HG03196 (cell line): ENCODE data around the gene RABGAP1L.
"Not testable (repeated sequence)": the region's sequence is repeated elsewhere in the genome, so short reads cannot be mapped to it uniquely, and the experiment has no call there.

Experiments
- ATAC-seq: cut with Tn5 transposase; IDR thresholded peaks from one replicate; pipeline ENCODE4 v1.9.1; 2021; ENCODE audit not compliant: unreplicated experiment

Gene RABGAP1L

DNA sequence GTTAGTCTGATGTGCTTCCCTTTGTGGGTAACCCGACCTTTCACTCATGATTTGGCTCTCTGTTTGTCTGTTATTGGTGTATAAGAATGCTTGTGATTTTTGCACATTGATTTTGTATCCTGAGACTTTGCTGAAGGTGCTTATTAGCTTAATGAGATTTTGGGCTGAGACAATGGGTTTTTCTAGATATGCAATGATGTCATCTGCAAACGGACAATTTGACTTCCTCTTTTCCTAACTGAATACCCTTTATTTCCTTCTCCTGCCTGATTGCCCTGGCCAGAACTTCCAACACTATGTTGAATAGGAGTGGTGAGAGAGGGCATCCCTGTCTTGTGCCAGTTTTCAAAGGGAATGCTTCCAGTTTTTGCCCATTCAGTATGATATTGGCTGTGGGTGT, 490.3 kb downstream of the RABGAP1L start:
- not testable (repeated sequence) for ATAC-seq

DNA sequence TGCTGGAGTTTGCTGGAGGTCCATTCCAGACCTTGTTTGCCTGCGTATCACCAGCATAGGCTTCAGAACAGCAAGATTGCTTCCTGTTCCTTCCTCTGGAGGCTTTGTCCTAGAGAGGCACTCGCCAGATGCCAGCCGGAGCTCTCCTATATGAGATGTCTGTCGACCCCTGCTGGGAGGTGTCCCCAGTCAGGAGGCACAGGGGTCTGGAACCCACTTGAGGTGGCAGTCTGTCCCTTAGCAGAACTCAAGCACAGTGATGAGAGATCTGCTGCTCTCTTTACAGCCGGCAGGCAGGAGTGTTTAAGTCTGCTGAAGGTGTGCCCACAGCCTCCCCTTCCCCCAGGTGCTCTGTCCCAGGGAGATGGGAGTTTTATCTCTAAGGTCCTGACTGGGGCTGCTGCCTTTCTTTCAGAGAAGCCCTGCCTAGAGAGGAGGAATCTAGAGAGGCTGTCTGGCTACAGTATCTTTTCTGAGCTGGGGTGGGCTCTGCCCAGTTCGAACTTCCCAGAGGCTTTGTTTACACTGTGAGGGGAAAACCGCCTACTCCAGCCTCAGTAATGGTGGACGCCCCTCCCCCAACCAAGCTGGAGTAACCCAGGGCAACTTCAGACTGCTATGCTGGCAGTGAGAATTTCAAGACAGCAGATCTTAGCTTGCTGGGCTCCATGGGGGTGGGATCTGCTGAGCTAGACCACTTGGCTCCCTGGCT, 493.4 kb downstream of the RABGAP1L start:
- ATAC-seq: no peak

DNA sequence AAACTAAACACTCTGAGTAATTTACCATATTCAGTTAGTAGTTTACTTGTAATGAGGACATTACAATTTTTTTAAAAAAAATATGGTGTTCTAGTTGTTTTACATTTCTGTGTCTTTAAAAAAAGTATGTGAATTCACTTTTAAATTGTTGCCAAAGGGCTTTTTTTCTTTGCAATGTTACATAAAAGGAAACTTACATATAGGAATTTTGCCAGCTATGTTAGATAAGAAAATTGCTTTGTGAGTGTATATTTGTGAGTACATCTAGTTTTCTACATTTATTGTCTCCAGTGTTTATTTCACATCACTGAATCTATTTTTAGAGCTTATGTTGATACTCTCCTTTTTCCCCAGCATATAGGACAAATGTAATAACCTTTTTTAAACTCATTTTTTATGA, 495.2 kb downstream of the RABGAP1L start:
- ATAC-seq: no peak

DNA sequence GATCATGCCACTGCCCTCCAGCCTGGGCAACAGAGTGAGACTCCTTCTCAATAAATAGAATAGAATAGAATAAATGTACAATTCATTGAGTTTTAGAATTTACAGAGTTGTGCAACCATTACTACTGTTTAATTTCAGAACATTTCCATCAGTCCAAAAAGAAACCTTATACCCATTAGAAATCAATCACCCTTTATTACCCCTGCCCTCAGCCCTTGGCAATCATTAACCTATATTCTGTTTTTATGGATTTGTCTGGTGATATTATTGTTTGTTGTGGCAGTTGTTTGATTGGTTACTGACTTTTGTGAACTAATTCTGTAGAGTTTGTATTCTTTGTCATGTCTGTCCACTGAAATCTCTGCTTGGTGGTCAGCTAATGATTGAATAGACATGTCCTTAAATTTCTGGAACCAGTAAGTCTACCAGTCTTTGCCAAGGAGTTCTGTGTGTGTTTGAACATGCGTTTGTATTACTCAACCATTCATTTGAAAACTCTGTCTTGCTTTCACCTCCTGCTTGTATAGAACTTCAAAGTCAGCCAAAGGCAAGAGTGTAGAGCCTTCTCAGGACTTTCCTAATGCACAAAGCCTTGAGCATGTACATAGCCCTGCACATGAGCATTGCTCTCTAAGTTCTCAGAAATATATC, 497.2 kb downstream of the RABGAP1L start:
- no peak for ATAC-seq

DNA sequence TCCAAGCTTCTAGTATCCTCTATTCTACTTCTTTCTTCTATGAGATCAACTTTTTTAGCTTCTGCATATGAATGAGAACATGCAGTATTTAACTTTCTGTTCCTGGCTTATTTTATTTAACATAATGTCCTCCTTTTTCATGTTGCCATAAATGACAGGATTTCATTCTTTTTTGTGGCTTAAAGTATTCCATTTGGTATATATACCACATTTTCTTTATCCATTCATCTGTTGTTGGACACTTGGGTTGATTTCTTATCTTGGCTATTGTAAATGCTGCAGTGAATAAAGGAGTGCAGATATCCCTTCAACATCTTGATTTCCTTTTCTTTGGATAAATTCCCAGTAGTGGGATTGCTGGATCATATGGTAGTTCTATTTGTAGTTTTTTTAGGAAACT, 498.1 kb downstream of the RABGAP1L start:
- ATAC-seq: no peak

DNA sequence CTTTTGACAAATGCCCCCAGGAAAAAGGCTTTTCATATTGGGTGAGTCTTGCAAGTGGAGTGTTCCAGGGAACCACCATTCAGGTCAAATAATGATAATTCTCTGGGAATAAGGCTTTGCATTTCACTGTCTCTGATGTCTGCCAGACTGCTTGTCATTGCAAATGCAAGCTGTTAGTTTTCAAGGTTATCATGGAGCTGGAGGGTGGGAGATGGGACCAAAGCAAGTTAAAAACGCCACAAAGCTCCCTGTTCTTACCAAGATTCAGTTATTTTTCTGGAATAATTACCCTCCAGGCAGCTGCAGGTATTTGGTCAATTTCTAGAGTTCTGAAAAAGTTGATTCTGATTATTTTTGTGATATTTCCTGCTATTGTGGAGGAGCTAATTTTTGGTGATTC, 498.6 kb downstream of the RABGAP1L start:
- no peak for ATAC-seq

DNA sequence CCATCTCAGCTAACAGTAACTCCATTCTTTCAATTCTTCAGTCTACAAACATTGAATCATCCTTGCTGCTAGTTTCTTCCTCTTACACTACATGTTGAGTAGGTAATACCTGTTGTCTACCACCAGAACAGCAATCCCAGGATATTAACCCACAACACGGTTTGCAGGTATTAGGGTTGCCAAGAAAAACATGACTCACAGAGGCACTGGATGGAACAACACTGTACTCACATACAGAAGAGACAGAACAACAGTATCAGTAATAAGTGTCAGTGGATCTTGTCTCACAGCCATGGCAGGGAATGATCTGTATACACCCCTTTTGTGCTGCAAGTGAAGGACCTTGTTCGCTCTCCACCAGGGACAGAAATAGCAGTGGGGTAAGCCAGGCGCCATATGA, 500.5 kb downstream of the RABGAP1L start:
- no peak for ATAC-seq

DNA sequence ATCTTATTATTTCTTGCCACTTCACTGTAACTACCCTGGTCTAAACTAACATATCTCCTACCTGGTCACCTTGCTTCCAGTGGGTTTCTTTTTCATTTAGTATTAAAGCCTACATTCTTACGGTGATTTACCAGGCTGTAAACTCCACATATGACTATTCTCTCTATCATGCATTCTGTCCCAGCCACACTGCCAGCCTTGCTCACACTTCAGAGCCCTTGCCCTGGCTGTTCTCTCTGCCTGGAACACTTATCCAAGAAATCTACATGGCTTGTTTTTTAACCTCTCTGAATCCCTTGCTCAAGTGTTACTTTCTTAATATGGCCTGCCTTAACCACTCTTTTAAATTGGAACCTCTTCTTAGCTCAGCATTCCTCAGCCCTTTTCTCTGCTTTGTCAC, 501.2 kb downstream of the RABGAP1L start:
- no peak for ATAC-seq

DNA sequence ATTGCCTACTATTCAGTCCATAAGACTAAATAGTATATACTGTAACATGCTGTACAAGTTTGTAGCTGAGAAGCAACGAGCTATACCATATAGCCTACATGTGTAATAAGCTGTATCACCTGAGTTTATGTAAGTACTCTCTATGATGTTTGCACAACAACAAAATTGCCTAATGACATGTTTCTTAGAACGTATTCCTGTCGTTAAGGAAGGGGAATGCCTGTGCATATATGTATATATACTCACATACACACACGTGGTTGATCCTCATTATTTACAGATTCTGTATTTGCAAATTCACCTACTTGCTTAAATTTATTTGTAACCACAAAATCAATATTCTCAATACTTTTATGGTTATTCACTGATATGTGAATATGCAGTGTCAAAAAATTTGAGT, 504.0 kb downstream of the RABGAP1L start:
- ATAC-seq: no peak

DNA sequence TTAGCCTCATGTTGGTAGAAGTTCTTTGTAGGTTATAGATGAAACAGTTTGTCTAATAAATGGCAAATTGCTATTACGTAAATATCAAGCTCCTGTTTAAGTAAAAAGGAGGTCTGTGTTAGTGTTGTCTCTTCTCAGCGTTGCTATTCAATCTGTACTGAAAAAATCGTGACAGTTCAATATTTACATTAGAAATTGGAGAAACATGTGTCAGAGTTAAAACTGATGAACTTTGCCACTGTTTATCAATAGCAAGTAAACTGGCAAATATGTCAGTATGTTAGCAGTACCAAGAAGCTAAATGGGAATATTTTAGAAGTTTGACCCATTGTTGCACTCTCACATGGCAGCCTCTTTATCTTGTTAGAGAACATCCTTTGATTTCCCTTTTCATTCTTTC, 506.9 kb downstream of the RABGAP1L start:
- no peak for ATAC-seq

DNA sequence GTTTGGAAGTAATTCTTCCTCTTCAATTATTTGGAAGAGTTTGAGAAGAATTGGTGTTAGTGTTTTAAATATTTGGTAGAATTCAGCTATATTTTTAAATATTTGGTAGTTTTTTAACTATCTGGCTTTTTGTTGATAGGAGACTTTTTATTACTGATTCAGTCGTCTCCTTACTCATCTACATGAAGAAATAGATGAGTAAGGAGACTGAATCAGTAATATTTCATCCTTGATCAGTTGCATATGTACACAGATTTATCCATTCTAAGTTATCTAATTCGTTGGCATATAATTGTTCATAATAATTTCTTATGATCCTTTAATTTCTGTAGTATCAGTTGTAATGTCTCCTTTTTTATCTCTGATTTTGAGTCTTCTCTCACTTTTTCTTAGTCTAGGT, 512.5 kb downstream of the RABGAP1L start:
- ATAC-seq: no peak

DNA sequence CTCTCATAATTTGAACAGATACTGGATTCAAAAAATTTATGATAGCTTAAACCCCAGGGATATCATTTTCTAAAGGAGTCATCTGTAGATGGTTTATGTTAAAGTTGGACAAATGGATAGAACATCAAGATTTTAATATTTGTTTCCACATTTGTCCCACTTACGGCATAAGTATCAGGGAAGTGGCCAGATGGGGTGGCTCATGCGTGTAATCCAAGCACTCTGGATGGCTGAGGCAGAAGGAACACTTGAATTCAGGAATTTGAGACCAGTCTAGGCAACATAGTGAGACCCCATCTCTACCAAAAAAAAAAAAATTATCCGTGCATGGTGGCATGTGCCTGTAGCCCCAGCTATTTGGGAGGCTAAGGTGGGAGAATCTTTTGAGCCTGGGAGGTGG, 517.5 kb downstream of the RABGAP1L start:
- ATAC-seq: no peak

DNA sequence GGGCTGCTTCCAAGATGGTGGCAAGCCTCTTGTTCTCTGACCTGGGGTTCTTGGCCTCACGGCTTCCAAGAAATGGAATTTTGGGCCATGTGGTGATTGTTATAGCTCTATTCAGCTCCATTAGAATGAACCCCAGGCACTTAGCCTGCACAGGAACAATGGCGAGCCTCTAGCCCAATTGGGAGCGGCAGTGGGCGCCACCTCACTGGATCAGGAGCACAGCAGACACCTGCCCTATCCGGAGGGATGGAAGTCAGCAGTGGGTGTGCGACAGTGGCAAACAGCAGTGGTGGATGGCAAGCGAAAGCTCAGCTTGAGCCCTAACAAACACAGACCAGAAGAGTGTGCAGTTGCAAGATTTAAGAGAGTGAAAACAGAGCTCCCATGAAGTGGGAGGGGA, 519.3 kb downstream of the RABGAP1L start:
- ATAC-seq: no peak

DNA sequence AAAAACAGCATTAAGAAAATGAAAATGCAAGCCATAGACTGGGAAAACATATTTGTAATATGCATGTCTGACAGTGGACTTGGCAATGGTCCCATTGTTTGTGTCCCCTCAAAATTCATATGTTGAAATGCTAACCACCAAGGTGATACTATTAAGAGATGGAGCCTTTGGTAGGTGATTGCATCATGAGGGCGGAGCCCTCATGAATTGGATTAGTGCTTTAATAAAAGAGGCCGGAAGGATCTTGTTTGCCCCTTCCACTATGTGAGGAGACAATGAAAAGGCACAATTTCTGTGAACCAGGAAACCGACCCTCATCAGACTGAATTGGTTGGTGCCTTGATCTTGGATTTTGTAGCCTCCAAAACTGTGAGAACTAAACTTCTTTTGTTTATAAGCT, 520.8 kb downstream of the RABGAP1L start:
- no peak for ATAC-seq

DNA sequence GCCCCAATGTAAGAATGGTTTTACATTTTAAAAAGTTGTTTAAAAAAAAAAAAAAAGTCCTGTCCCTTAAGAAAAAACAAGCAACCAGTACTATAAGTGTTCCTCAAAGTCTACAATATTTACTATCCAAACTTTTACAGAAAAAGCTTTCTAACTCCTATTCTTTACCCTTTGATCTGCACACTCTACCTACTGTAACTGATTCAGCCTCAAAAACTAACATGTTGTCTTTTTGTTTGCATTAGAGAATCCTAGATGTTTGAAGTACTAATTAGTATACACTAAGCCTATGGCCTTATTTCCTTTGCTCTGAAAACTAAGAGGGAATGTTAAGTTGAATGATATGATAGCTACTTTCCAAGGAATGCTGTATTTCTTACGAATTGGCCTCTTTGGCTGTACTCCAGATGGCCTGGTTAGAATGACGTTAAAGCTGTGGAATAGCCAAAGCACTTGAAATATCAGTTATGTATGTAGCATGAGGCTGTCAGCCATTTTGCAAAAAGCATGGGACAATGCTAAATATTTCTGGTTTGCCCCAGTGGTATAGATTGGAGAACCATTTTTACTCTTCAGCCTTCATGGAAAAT, 523.2 kb downstream of the RABGAP1L start:
- no peak for ATAC-seq

DNA sequence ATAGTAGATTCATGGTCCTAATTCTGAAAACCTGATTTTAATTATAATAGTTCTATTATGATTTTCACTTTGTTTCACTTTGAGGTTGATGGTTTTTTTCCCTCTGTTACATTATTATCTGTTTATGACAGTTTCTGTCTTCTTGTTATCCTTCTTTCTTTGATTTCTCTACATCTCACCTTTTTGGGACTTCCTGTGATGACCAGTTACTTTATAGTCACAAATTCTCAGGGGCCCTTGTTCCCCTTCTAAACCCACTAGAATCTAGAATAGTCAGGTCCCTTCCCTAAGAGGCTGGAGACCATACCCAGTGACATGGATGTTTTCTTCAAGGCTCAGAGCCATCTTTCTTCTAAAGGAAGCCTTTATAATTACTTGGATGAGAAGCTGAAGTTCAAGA, 526.9 kb downstream of the RABGAP1L start:
- ATAC-seq: no peak

DNA sequence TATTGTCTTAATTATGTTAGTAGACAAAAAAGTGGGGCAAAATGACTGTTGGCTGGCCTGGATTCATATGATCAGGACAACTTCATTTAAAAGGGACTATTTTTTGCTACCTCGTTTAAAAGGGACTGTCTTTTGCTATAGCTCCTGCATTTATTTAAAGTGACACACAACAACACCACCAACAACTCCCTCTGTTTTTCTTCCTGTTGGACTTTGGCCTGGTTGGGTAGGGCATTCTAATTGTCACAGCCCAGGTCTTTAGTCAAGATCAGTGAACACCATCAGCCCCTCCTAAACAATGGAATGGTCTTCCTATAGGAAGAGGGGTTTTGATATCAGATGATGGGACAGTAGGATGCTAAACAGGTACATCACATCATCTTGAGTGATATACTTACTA, 530.2 kb downstream of the RABGAP1L start:
- no peak for ATAC-seq

DNA sequence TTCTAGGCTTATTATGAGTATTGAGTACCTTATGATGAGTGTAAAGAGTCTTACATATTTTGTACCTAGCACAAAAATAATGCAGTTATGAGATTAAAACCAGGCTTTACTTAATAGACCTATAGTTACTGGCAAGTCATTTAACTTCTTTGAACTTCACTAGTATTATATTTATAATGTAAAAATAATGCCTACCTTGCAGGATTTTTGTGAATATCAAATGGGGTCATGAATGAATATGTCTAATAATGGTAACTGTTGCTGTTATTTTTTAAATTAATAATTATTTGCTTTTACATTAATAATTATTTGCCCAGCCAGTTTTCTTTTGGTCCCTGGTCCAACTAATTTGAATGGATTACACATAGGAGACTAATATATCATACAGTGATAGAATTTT, 530.9 kb downstream of the RABGAP1L start:
- ATAC-seq: no peak

DNA sequence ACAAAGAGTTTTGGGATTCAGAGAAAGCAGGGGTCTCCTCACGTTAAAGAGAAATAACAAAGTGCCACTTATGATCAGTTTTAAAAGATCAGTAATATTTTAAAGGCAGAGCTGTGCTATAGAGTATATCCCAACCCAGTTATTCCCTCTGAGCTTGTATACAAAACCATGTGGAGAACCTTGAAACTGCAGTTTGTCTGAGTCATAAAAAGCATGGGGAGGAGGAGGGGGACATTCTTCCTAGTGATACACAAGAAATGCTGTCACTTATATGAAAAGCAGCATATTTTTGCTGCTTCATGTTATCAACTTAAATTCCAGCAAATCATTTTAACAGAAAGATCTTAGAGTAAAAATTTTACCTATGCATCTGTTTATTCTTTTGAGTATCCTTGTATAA, 533.0 kb downstream of the RABGAP1L start:
- ATAC-seq: no peak

DNA sequence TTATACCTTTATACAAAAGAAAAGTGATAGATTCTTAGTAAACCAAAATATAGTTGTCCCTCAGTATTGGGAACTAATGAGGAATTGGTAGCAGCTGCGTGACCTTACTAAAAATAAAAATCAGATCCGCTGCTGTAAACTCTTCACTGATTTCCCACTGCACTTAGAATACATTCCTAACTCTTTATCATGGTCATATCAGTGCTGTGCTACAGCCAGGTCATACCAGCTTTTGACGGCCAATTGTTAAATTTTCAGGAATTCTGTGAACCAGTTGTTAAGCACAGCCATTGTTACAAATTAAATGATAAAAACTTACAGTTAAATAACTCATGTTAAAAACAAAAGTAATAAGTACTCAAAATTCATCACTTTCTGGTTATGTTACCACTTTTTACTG, 533.8 kb downstream of the RABGAP1L start:
- no peak for ATAC-seq

DNA sequence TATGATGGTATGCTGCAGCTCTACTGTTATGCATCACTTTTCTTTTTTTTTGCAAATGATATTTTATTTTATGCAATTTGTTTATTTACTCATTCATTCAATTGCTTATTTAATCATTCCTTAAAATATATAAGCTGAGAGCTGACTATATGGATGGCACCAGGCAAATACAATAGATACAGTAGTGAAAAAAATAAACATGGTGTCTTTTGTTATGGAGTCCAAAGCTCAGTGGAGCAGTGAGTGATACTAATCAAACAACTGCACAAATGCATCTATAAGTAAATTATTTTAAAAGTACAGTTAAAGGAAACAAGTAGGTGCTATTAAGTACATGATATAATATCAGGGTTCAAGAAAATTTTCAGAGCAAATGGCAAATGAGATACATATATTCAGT, 534.2 kb downstream of the RABGAP1L start:
- not testable (repeated sequence) for ATAC-seq

DNA sequence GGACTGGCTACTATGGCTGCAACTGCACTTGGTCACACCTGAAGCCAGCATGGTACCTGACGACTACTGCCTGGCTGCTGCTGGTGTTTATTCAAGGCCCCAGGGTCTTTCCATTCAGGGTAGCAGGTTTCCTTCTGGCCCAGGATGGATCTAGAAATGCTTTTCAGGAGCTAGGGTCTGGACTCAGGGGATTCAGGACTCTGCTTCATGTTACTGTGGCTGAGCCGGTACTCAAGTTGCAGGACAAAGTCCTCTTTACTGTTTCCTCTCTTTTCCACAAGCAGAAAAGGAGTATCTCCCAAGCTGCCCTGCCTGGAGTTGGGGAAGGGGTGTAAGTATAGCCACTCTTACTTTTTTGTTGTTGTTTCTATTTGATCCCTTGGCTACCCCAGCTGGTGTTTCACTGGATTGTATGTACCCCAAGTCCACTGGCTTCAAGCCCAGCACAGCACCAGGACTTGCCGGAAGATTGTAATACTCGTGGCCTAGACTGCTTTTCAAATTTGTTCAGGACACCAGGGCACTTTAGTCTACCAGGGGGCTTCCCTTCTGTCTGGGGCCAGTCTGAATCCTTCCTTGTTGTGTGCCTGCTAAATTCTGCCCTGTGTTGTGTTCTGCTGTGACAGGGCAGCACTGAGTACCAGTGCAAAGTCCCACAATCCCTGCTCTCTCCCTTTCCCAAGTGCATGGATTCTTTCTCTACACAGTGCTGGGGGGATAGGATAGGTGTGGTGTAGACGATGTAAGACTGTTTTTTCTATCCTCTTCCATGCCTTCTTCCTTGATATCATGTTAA, 536.9 kb downstream of the RABGAP1L start:
- ATAC-seq: no peak
